SK-N-SH (cell line): ENCODE measurements around the gene IFT74. TPM values are rescaled to one million over a fixed set of nuclear protein-coding genes. Genes with fewer than 3 reads are reported as not detected.

Source experiments
- CTCF ChIA-PET: fragments of 300-600, 350-600 bp; formaldehyde crosslinking; extraction: SDS; loops from one replicate; lab custom pipeline; 2021; lab: Yijun Ruan, JAX
- POLR2A ChIA-PET: fragments of 350-600 bp; sonication (Branson Sonifier 250); formaldehyde crosslinking; extraction: SDS; loops from one replicate; lab custom pipeline; 2020; ENCODE audit warnings: antibody characterized with exemption, inconsistent platforms; lab: Yijun Ruan, JAX
- DNase-seq: peaks from one replicate; pipeline ENCODE4 v3.0.0; 2012
- H2AFZ ChIP-seq: fragments of 200-600 bp; sonication (generic); 2 replicates; pipeline ENCODE4 v1.8.1; 2016; ENCODE audit warnings: antibody characterized with exemption, mild to moderate bottlenecking, low read depth
- H3F3A ChIP-seq: fragments of 200-600 bp; sonication (generic); replicated peaks from 2 replicates; pipeline ENCODE3; 2016; ENCODE audit warnings: antibody characterized with exemption, mild to moderate bottlenecking; ENCODE audit not compliant: insufficient read depth
- H3K27ac ChIP-seq, 2 experiments: fragments of 200-500 bp in 1 of 2; fragments of 200-600 bp in 1 of 2; sonication (Bioruptor generic) in 1 of 2; sonication (generic), shearing (Covaris generic) in 1 of 2; 2 replicates each; pipeline versions ENCODE4 v1.5.1 to v1.6.1; 2014 to 2016; ENCODE audit warnings: low read depth in 2 of 2, inconsistent platforms in 1 of 2, low read length in 1 of 2, mild to moderate bottlenecking in 1 of 2, mixed read lengths in 1 of 2
- H3K27me3 ChIP-seq: fragments of 200-600 bp; sonication (generic), shearing (Covaris generic); 2 replicates; pipeline ENCODE4 v1.6.1; 2016; ENCODE audit warnings: mixed run types; ENCODE audit not compliant: insufficient read depth
- H3K36me3 ChIP-seq, 2 experiments: fragments of 200-500 bp in 1 of 2; fragments of 200-600 bp in 1 of 2; sonication (Bioruptor generic) in 1 of 2; sonication (generic) in 1 of 2; replicated peaks in 1 of 2; 2 replicates each; pipeline versions ENCODE3 to v1.5.1; 2014 to 2016; ENCODE audit warnings: low read length in 1 of 2, mild to moderate bottlenecking in 1 of 2; ENCODE audit not compliant: insufficient read depth in 2 of 2, control insufficient read depth in 1 of 2
- H3K4me1 ChIP-seq, 2 experiments: fragments of 200-500 bp in 1 of 2; fragments of 200-600 bp in 1 of 2; sonication (Bioruptor generic) in 1 of 2; sonication (generic), shearing (Covaris generic) in 1 of 2; 2 replicates each; pipeline versions ENCODE4 v1.5.1 to v1.6.1; 2014 to 2016; ENCODE audit warnings: low read depth in 1 of 2, low read length in 1 of 2, mixed run types in 1 of 2; ENCODE audit not compliant: insufficient read depth in 2 of 2, control insufficient read depth in 1 of 2
- H3K4me2 ChIP-seq: fragments of 200-600 bp; sonication (generic), shearing (Covaris generic); 2 replicates; pipeline ENCODE4 v1.6.1; 2017; ENCODE audit warnings: mixed run types
- H3K4me3 ChIP-seq, 2 experiments: fragments of 200-500 bp in 1 of 2; fragments of 200-600 bp in 1 of 2; sonication (Bioruptor generic) in 1 of 2; sonication (generic), shearing (Covaris generic) in 1 of 2; 2 replicates each; pipeline versions ENCODE4 v1.5.1 to v1.8.1; 2014 to 2016; ENCODE audit warnings: low read depth in 2 of 2, inconsistent platforms in 1 of 2, low read length in 1 of 2, mild to moderate bottlenecking in 1 of 2, mixed read lengths in 1 of 2, moderate library complexity in 1 of 2
- H3K79me2 ChIP-seq: fragments of 200-600 bp; sonication (generic); 2 replicates; pipeline ENCODE4 v1.8.1; 2017; ENCODE audit warnings: mild to moderate bottlenecking; ENCODE audit not compliant: insufficient read depth
- H3K9ac ChIP-seq: fragments of 200-600 bp; sonication (generic); 2 replicates; pipeline ENCODE4 v1.6.1; 2017; ENCODE audit warnings: mixed run types
- H3K9me2 ChIP-seq: fragments of 200-600 bp; sonication (generic); 2 replicates; pipeline ENCODE4 v1.6.1; 2017; ENCODE audit warnings: mixed run types
- H3K9me3 ChIP-seq: fragments of 200-600 bp; sonication (generic); 2 replicates; pipeline ENCODE4 v1.6.1; 2017; ENCODE audit warnings: mixed run types, mild to moderate bottlenecking, moderate library complexity
- H4K20me1 ChIP-seq: fragments of 200-600 bp; sonication (generic); 2 replicates; pipeline ENCODE4 v1.6.1; 2017; ENCODE audit warnings: mild to moderate bottlenecking, mixed run types; ENCODE audit not compliant: insufficient read depth
- CHD2 ChIP-seq: fragments of 150-350 bp; IDR thresholded peaks from 2 replicates; pipeline ENCODE4 v1.6.1; 2018; ENCODE audit warnings: low read length; ENCODE audit not compliant: partially characterized antibody
- ELF1 ChIP-seq: IDR thresholded peaks from 2 replicates; pipeline ENCODE4 v1.4.0; 2012
- EZH2phosphoT487 ChIP-seq: fragments of 200-600 bp; sonication (generic); IDR thresholded peaks from 2 replicates; pipeline ENCODE4 v1.6.1; 2017; ENCODE audit warnings: low read depth, mixed run types, mild to moderate bottlenecking, antibody characterized with exemption, moderate library complexity, borderline replicate concordance
- FOSL2 ChIP-seq: IDR thresholded peaks from 2 replicates; pipeline ENCODE4 v1.4.0; 2012; ENCODE audit warnings: low read depth, mild to moderate bottlenecking, moderate library complexity, borderline replicate concordance
- GABPA ChIP-seq: IDR thresholded peaks from 2 replicates; pipeline ENCODE4 v1.4.0; 2012; ENCODE audit warnings: low read depth, mild to moderate bottlenecking
- GATA2 ChIP-seq: sonication (generic); formaldehyde crosslinking; IDR thresholded peaks from 2 replicates; pipeline ENCODE4 v1.5.0; 2020; ENCODE audit warnings: mild to moderate bottlenecking, missing genetic modification reagents
- MXI1 ChIP-seq: IDR thresholded peaks from 2 replicates; pipeline ENCODE4 v1.6.1; 2012; ENCODE audit warnings: mild to moderate bottlenecking, low read depth, low read length, improper control_type of control experiment
- NFIC ChIP-seq: IDR thresholded peaks from 2 replicates; pipeline ENCODE4 v1.4.0; 2012; ENCODE audit warnings: borderline replicate concordance
- NRF1 ChIP-seq: IDR thresholded peaks from 2 replicates; pipeline ENCODE4 v1.6.1; 2012; ENCODE audit warnings: low read depth, mild to moderate bottlenecking, low read length
- RCOR1 ChIP-seq: fragments of 150-350 bp; IDR thresholded peaks from 2 replicates; pipeline ENCODE4 v1.6.1; 2017; ENCODE audit warnings: antibody characterized with exemption, low read length
- RFX5 ChIP-seq: IDR thresholded peaks from 2 replicates; pipeline ENCODE4 v1.6.1; 2012; ENCODE audit warnings: mild to moderate bottlenecking, improper control_type of control experiment, low read length
- RXRA ChIP-seq: IDR thresholded peaks from 2 replicates; pipeline ENCODE4 v1.4.0; 2012; ENCODE audit warnings: low read depth, mild to moderate bottlenecking, borderline replicate concordance
- SMC3 ChIP-seq: IDR thresholded peaks from 2 replicates; pipeline ENCODE4 v1.6.1; 2012; ENCODE audit warnings: low read depth, low read length, improper control_type of control experiment
- TAF1 ChIP-seq: IDR thresholded peaks from 2 replicates; pipeline ENCODE4 v1.6.1; 2012; ENCODE audit warnings: low read depth, mild to moderate bottlenecking, low read length, moderate library complexity, borderline replicate concordance
- TCF12 ChIP-seq: IDR thresholded peaks from 2 replicates; pipeline ENCODE4 v1.4.0; 2012
- YY1 ChIP-seq: IDR thresholded peaks from 2 replicates; pipeline ENCODE4 v1.4.0; 2012; ENCODE audit warnings: low read depth, mild to moderate bottlenecking
- WGBS: methylation state at CpG from one replicate; pipeline ENCODE4 v1.1.6; 2017; ENCODE audit warnings: low lambda C conversion rate; 5-methylcytosine and 5-hydroxymethylcytosine counted together
- polyA plus RNA-seq, 3 experiments: library from polyadenylated mRNA; depleted of rRNA; stranded (reverse); fragments of >200 nt; gene quantifications; 2 replicates each; pipeline ENCODE4 v1.2.3, GENCODE V29; 2012
- TF ChIP-seq, protein P1 (sequence below): IDR thresholded peaks from 2 replicates; pipeline ENCODE4 v1.4.0; 2012; ENCODE audit warnings: low read depth
- TF ChIP-seq, protein P2 (sequence below): fragments of 200-600 bp; sonication (generic); IDR thresholded peaks from 2 replicates; pipeline ENCODE4 v1.6.1; 2017; ENCODE audit warnings: antibody characterized with exemption, mild to moderate bottlenecking, moderate library complexity
- TF ChIP-seq, protein P3 (sequence below): IDR thresholded peaks from 2 replicates; pipeline ENCODE4; 2012
- TF ChIP-seq, protein P4 (sequence below): IDR thresholded peaks from 2 replicates; pipeline ENCODE4 v1.4.0; 2012; ENCODE audit warnings: low read depth, borderline replicate concordance
- TF ChIP-seq, protein P5 (sequence below): IDR thresholded peaks from 2 replicates; pipeline ENCODE4 v1.6.1; 2012; ENCODE audit warnings: mild to moderate bottlenecking, low read depth, low read length, moderate library complexity

The IFT74 gene
- polyA plus RNA-seq, 1 of the 3 experiments (the other 2 are of a cell fraction): 6.3 TPM

DNA sequence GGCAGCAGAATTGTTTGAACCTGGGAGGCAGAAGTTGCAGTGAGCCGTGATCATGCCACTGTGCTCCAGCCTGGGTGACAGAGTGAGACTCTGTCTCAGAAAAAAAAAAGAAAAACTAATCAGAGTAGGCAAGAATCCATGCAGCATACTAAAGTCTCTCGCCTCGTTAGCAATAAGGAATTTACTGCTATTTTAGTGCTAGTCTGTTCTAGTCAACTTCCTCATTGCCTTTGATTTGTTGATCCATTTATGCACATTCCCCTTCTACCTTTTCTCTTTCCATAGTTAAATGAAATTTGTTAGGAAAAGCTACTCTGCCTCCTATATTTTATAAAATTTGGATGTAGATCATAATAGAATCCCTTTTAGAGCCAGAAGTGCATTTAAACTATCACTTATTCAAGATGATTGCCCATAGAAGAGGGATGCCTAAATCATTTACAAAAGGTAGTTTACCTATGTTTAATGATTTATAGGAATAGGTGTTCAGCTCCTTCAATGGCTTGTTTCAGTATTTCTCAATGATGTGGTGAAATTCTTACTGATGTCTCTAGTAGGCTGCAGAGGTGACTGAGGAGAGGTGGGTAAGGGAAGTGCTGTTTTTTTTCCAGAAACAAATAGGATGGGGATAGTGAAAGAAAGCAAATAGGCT is 47.3 kb downstream of the IFT74 start:
- no peak overlapping the region for H3K4me3 ChIP-seq
- H3K4me1 ChIP-seq: no peaks in the 10 kb centered on the region
- H3K79me2 ChIP-seq: no peaks in the 10 kb centered on the region
- H3K36me3 ChIP-seq: peaks cover 0 to 7% of the 10 kb centered on the region in 2 experiments
- H3K27me3 ChIP-seq: no peaks in the 10 kb centered on the region
- H3K9me2 ChIP-seq: no peaks in the 10 kb centered on the region
- TF ChIP-seq TCF12 (no peak), NFIC (no peak), ELF1 (no peak), EZH2phosphoT487 (no peak), RCOR1 (no peak), RFX5 (no peak), YY1 (no peak), MXI1 (no peak), FOSL2 (no peak), GATA2 (CRISPR knock-in tag) (no peak), GABPA (no peak), SMC3 (no peak), NRF1 (no peak)
- TF ChIP-seq, protein P1, sequence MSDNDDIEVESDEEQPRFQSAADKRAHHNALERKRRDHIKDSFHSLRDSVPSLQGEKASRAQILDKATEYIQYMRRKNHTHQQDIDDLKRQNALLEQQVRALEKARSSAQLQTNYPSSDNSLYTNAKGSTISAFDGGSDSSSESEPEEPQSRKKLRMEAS: no peak
- TF ChIP-seq, protein P2, sequence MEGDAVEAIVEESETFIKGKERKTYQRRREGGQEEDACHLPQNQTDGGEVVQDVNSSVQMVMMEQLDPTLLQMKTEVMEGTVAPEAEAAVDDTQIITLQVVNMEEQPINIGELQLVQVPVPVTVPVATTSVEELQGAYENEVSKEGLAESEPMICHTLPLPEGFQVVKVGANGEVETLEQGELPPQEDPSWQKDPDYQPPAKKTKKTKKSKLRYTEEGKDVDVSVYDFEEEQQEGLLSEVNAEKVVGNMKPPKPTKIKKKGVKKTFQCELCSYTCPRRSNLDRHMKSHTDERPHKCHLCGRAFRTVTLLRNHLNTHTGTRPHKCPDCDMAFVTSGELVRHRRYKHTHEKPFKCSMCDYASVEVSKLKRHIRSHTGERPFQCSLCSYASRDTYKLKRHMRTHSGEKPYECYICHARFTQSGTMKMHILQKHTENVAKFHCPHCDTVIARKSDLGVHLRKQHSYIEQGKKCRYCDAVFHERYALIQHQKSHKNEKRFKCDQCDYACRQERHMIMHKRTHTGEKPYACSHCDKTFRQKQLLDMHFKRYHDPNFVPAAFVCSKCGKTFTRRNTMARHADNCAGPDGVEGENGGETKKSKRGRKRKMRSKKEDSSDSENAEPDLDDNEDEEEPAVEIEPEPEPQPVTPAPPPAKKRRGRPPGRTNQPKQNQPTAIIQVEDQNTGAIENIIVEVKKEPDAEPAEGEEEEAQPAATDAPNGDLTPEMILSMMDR: no peak
- TF ChIP-seq, protein P3, sequence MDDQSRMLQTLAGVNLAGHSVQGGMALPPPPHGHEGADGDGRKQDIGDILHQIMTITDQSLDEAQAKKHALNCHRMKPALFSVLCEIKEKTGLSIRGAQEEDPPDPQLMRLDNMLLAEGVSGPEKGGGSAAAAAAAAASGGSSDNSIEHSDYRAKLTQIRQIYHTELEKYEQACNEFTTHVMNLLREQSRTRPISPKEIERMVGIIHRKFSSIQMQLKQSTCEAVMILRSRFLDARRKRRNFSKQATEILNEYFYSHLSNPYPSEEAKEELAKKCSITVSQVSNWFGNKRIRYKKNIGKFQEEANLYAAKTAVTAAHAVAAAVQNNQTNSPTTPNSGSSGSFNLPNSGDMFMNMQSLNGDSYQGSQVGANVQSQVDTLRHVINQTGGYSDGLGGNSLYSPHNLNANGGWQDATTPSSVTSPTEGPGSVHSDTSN: no peak
- H3K27ac ChIP-seq: no peak overlapping the region
- POLR2A ChIA-PET: no interaction called here
- WGBS: 98% methylated on average over 3 of the region's 3 CpGs
- no peak overlapping the region for H3K9ac ChIP-seq
- no peak for DNase-seq
- no peaks in the 10 kb centered on the region for H3K9me3 ChIP-seq
- H3K4me2 ChIP-seq: no peak overlapping the region
- CTCF ChIA-PET: no interaction called here
- no peak overlapping the region for H2AFZ ChIP-seq
- H3F3A ChIP-seq: no peaks in the 10 kb centered on the region
- no peaks in the 10 kb centered on the region for H4K20me1 ChIP-seq

DNA sequence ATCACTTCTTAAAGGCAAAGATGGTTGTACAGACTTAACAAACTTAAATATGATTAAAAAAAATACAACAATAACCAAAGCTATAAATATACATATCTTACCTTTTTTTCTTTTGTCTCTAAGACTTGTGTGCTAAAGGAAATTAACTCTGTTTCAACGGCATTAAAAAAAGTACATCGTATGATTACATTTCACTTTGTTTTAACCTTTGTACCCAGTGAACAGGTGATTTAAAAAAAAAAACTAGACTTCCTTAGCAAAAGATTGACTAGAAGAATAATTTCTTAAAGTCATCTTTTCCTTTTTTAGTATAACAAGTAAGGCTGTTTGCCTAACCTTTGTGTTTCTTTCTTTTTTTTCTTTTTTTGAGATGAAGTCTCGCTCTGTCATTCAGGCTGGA is 49.3 kb downstream of the IFT74 start, which contains the start of gene LRRC19:
Gene LRRC19 (minus strand): TSS at position 182 of the 400 bp plus-strand sequence. CDS start 5,978 bp downstream, outside the sequence.
- H3K9me3 ChIP-seq: no peaks in the 10 kb centered on the region
- POLR2A ChIA-PET: no interaction called here
- H3K27ac ChIP-seq: no peak within 1 kb of the TSS
- H3K36me3 ChIP-seq: peaks cover 0 to 13% of the 10 kb centered on the region in 2 experiments
- DNase-seq: no peak
- H3K4me1 ChIP-seq: no peaks in the 10 kb centered on the region
- no peaks in the 10 kb centered on the region for H3K79me2 ChIP-seq
- no peak within 1 kb of the TSS for H3K9ac ChIP-seq
- no peaks in the 10 kb centered on the region for H4K20me1 ChIP-seq
- H2AFZ ChIP-seq: no peak within 1 kb of the TSS
- WGBS: 92% methylated on average over 3 of the region's 3 CpGs
- no peaks in the 10 kb centered on the region for H3K27me3 ChIP-seq
- no peaks in the 10 kb centered on the region for H3F3A ChIP-seq
- no peak within 1 kb of the TSS for H3K4me2 ChIP-seq
- no peaks in the 10 kb centered on the region for H3K9me2 ChIP-seq
- CTCF ChIA-PET: no interaction called here
- H3K4me3 ChIP-seq: no peak within 1 kb of the TSS
- no peak for TF ChIP-seq RCOR1
- TF ChIP-seq TAF1: no peak
- TF ChIP-seq RXRA: no peak
- no peak for TF ChIP-seq CHD2
- TF ChIP-seq, protein P4, sequence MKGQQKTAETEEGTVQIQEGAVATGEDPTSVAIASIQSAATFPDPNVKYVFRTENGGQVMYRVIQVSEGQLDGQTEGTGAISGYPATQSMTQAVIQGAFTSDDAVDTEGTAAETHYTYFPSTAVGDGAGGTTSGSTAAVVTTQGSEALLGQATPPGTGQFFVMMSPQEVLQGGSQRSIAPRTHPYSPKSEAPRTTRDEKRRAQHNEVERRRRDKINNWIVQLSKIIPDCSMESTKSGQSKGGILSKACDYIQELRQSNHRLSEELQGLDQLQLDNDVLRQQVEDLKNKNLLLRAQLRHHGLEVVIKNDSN: no peak
- no peak for TF ChIP-seq YY1
- TF ChIP-seq, protein P5, sequence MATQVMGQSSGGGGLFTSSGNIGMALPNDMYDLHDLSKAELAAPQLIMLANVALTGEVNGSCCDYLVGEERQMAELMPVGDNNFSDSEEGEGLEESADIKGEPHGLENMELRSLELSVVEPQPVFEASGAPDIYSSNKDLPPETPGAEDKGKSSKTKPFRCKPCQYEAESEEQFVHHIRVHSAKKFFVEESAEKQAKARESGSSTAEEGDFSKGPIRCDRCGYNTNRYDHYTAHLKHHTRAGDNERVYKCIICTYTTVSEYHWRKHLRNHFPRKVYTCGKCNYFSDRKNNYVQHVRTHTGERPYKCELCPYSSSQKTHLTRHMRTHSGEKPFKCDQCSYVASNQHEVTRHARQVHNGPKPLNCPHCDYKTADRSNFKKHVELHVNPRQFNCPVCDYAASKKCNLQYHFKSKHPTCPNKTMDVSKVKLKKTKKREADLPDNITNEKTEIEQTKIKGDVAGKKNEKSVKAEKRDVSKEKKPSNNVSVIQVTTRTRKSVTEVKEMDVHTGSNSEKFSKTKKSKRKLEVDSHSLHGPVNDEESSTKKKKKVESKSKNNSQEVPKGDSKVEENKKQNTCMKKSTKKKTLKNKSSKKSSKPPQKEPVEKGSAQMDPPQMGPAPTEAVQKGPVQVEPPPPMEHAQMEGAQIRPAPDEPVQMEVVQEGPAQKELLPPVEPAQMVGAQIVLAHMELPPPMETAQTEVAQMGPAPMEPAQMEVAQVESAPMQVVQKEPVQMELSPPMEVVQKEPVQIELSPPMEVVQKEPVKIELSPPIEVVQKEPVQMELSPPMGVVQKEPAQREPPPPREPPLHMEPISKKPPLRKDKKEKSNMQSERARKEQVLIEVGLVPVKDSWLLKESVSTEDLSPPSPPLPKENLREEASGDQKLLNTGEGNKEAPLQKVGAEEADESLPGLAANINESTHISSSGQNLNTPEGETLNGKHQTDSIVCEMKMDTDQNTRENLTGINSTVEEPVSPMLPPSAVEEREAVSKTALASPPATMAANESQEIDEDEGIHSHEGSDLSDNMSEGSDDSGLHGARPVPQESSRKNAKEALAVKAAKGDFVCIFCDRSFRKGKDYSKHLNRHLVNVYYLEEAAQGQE: no peak
- no peak for TF ChIP-seq ELF1
